Vagina (tissue), 2 donors: ENCODE results near the gene SH3RF1.

Experiments used
- CTCF ChIP-seq, 3 experiments: fragments of 450-650 bp in 2 of 3; fragments of 200-600 bp in 1 of 3; sonication (generic) in 1 of 3; IDR thresholded peaks; one replicate each; pipeline ENCODE4 v1.5.1; 2017 to 2019; ENCODE audit warnings: antibody characterized with exemption in 3 of 3, mild to moderate bottlenecking in 2 of 3, moderate library complexity in 2 of 3
- POLR2A ChIP-seq, 2 donors: fragments of 450-650 bp; IDR thresholded peaks; one replicate each; pipeline ENCODE4 v1.6.1; 2017; ENCODE audit warnings: antibody characterized with exemption in 2 of 2, mild to moderate bottlenecking in 2 of 2, moderate library complexity in 2 of 2
- POLR2AphosphoS5 ChIP-seq, 2 donors: sonication (generic); formaldehyde crosslinking; IDR thresholded peaks; one replicate each; pipeline ENCODE4 v1.9.0; 2017; ENCODE audit warnings: antibody characterized with exemption in 2 of 2, mild to moderate bottlenecking in 2 of 2, low read depth in 1 of 2; ENCODE audit not compliant: insufficient read depth in 1 of 2

GRCh38 chr4:169272265-169272886, 1.6 kb upstream of the SH3RF1 start:
- TF ChIP-seq CTCF (IDR thresholded peaks at IDR 0.05) (no peak), POLR2AphosphoS5 (IDR thresholded peaks at IDR 0.05; ENCODE audit: insufficient read depth in 1 of 2, low read depth in 1 of 2) (no peak), POLR2A (IDR thresholded peaks at IDR 0.05) (no peak)
